CD4-positive, CD25-positive, alpha-beta regulatory T cell (primary cell): ENCODE measurements around the gene F8. TPM values are rescaled to one million over a fixed set of nuclear protein-coding genes. Genes with fewer than 3 reads are reported as not detected.
"Not testable (repeated sequence)": the region's sequence is repeated elsewhere in the genome, so short reads cannot be mapped to it uniquely, and the experiment has no call there.

ENCODE experiments used
- ATAC-seq, 2 donors: fragments of 150-1000 bp; cut with Tn5 transposase; one replicate each; pipeline ENCODE4 v1.10.0; 2021; ENCODE audit warnings: low read depth in 2 of 2, moderate number of reproducible peaks in 2 of 2, moderate library complexity in 1 of 2
- DNase-seq, 3 donors: peaks; one replicate each; pipeline versions ENCODE4 v3.0.0 to v3.0.0-alpha.2; 2012 to 2022; ENCODE audit warnings: mixed read lengths in 1 of 3
- H3K27ac ChIP-seq: one replicate; pipeline ENCODE4 v1.7.0; 2013; ENCODE audit warnings: mild to moderate bottlenecking, low read length; ENCODE audit not compliant: insufficient read depth, poor library complexity, severe bottlenecking
- H3K27me3 ChIP-seq: one replicate; pipeline ENCODE4 v1.7.0; 2013; ENCODE audit warnings: low read length; ENCODE audit not compliant: control insufficient read depth, insufficient read depth
- H3K36me3 ChIP-seq: one replicate; pipeline ENCODE4 v1.7.0; 2013; ENCODE audit warnings: mild to moderate bottlenecking, low read length, moderate library complexity; ENCODE audit not compliant: control insufficient read depth, insufficient read depth
- H3K4me1 ChIP-seq: 2 replicates; pipeline ENCODE4 v1.7.0; 2013; ENCODE audit warnings: mild to moderate bottlenecking, low read length; ENCODE audit not compliant: insufficient read depth, control insufficient read depth, poor library complexity, severe bottlenecking
- H3K4me3 ChIP-seq: one replicate; pipeline ENCODE4 v1.7.0; 2013; ENCODE audit warnings: low read depth, mild to moderate bottlenecking, low read length, moderate library complexity
- H3K9me3 ChIP-seq, 2 experiments: 1 replicate in 1 of 2; 2 replicates in 1 of 2; pipeline ENCODE4 v1.7.0; 2013; ENCODE audit warnings: low read length in 2 of 2, mild to moderate bottlenecking in 1 of 2, moderate library complexity in 1 of 2; ENCODE audit not compliant: control insufficient read depth in 2 of 2
- H3K27ac Mint-ChIP-seq, 3 donors: one replicate each; pipeline ENCODE4 v1.8.0; 2020 to 2022; ENCODE audit warnings: mild to moderate bottlenecking in 3 of 3, mixed read lengths in 3 of 3, moderate library complexity in 2 of 3
- H3K27me3 Mint-ChIP-seq: one replicate; pipeline ENCODE4 v1.8.0; 2022; ENCODE audit warnings: mild to moderate bottlenecking, mixed read lengths
- H3K36me3 Mint-ChIP-seq: one replicate; pipeline ENCODE4 v1.8.0; 2020; ENCODE audit warnings: mixed read lengths
- H3K4me1 Mint-ChIP-seq, 4 donors: one replicate each; pipeline ENCODE4 v1.8.0; 2020 to 2022; ENCODE audit warnings: mixed read lengths in 4 of 4, mild to moderate bottlenecking in 1 of 4
- H3K4me3 Mint-ChIP-seq, 4 donors: one replicate each; pipeline ENCODE4 v1.8.0; 2020 to 2022; ENCODE audit warnings: mild to moderate bottlenecking in 4 of 4, mixed read lengths in 4 of 4, moderate library complexity in 3 of 4
- H3K9me3 Mint-ChIP-seq, 7 donors: one replicate each; pipeline ENCODE4 v1.8.0; 2020 to 2022; ENCODE audit warnings: mixed read lengths in 7 of 7, mild to moderate bottlenecking in 3 of 7, moderate library complexity in 2 of 7
- polyA plus RNA-seq, 4 donors: library from polyadenylated mRNA; unstranded; fragments of 300-500 nt; fragmentation: Illumina TruSeq; gene quantifications; one replicate each; pipeline ENCODE4 v1.2.3, GENCODE V29; 2021
- total RNA-seq: library from RNA; stranded (reverse); gene quantifications from one replicate; pipeline ENCODE4 v1.2.3, GENCODE V29; 2022

The F8 gene
- total and polyA plus RNA-seq, 5 donors from 2014 or later = 0.89 to 7.3 (median 4.3) TPM

DNA sequence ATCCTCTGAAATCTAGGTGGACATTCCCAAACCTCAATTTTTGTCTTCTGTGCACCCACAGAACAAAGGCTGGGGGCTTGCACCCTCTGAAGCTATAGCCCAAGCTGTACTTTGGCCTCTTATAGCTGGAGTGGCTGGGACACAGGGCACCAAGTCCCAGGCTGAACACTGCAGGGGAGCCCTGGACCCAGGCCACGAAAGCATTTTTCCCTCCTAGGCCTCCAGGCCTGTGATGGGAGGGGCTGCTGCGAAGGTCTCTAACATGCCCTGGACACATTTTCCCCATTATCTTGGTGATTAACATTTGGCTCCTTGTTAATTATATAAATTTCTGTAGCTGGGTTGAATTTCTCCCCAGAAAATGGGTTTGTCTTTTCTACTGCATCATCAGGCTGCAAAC, 108.5 kb downstream of the F8 start:
- ATAC-seq (no peak), DNase-seq (no peak)
- Mint-ChIP-seq H3K27me3 (peaks cover 13% of the 10 kb centered on the region), H3K36me3 (no peaks in the 10 kb centered on the region), H3K4me1 (peaks cover 0 to 5% (median 3%) of the 10 kb centered on the region in 4 donors), H3K27ac (no peak overlapping the region), H3K9me3 (peaks cover 0 to 5% (median 0%) of the 10 kb centered on the region in 7 donors), H3K4me3 (no peak overlapping the region)
- H3K4me3 ChIP-seq = no peak overlapping the region
- no peaks in the 10 kb centered on the region for H3K36me3 ChIP-seq
- no peaks in the 10 kb centered on the region for H3K27me3 ChIP-seq
- H3K27ac ChIP-seq = no peak overlapping the region
- no peaks in the 10 kb centered on the region for H3K4me1 ChIP-seq
- no peaks in the 10 kb centered on the region for H3K9me3 ChIP-seq

GRCh38 chrX:154910528-154910927, 112.0 kb downstream of the F8 start:
- not testable (repeated sequence) for DNase-seq, H3K27me3 Mint-ChIP-seq, H3K9me3 ChIP-seq, H3K4me1 Mint-ChIP-seq, ATAC-seq, H3K9me3 Mint-ChIP-seq, H3K4me3 ChIP-seq, H3K36me3 ChIP-seq, H3K4me3 Mint-ChIP-seq, H3K27ac ChIP-seq, H3K4me1 ChIP-seq, H3K27ac Mint-ChIP-seq, H3K36me3 Mint-ChIP-seq, H3K27me3 ChIP-seq

- H3K4me1 ChIP-seq, H3K27me3 ChIP-seq, H3K9me3 Mint-ChIP-seq, H3K4me3 Mint-ChIP-seq, H3K36me3 ChIP-seq, ATAC-seq, DNase-seq, H3K36me3 Mint-ChIP-seq, H3K4me1 Mint-ChIP-seq, H3K27ac Mint-ChIP-seq, H3K4me3 ChIP-seq, H3K27me3 Mint-ChIP-seq, H3K27ac ChIP-seq, H3K9me3 ChIP-seq: not testable (repeated sequence)
These were observed 112.5 kb downstream of the F8 start for GRCh38 chrX:154910048-154910447.

GRCh38 chrX:154908821-154909220, 113.7 kb downstream of the F8 start:
- H3K27me3 Mint-ChIP-seq = peaks cover 12% of the 10 kb centered on the region

DNA sequence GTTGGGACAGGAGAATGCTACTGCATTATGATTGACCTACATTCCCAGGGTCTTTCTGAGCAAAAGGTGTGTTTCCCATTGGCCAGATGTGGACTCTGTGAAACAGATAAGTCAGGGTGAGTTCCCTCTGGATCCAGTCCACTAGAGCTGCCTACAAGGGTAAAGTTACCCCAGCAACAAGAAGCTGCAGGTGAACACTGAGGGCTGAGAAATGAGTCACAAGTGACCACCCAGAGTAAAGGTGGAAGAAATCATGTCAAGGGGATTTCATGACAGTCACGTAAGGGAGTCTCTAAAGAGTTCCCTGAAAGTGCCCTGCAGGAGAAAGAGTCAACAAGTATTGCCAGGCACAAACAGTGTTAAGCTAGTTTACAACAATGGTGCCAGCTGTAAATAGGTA, 120.1 kb downstream of the F8 start:
- no peaks in the 10 kb centered on the region for H3K9me3 ChIP-seq
- Mint-ChIP-seq H3K4me3 (no peak overlapping the region), H3K27ac (no peak overlapping the region), H3K36me3 (no peaks in the 10 kb centered on the region), H3K27me3 (peaks cover 26% of the 10 kb centered on the region), H3K9me3 (no peaks in the 10 kb centered on the region), H3K4me1 (peaks cover 0 to 4% (median 0%) of the 10 kb centered on the region in 4 donors)
- H3K4me3 ChIP-seq = no peak overlapping the region
- no peak for DNase-seq
- H3K4me1 ChIP-seq = no peaks in the 10 kb centered on the region
- no peak for ATAC-seq
- H3K27ac ChIP-seq = no peak overlapping the region
- no peaks in the 10 kb centered on the region for H3K36me3 ChIP-seq
- peaks cover 8% of the 10 kb centered on the region for H3K27me3 ChIP-seq

More at GRCh38 chrX:154908821-154909220, 113.7 kb downstream of the F8 start:
- Histone ChIP-seq H3K4me3 (no peak overlapping the region), H3K27me3 (peaks cover 3% of the 10 kb centered on the region), H3K4me1 (no peaks in the 10 kb centered on the region), H3K9me3 (no peaks in the 10 kb centered on the region), H3K36me3 (no peaks in the 10 kb centered on the region), H3K27ac (no peak overlapping the region)
- DNase-seq (no peak), ATAC-seq (no peak)
- Mint-ChIP-seq H3K4me1 (no peaks in the 10 kb centered on the region), H3K9me3 (peaks cover 0 to 3% (median 0%) of the 10 kb centered on the region in 7 donors), H3K36me3 (no peaks in the 10 kb centered on the region), H3K4me3 (no peak overlapping the region), H3K27ac (no peak overlapping the region)

GRCh38 chrX:154900323-154900722, 122.2 kb downstream of the F8 start:
- H3K27me3 ChIP-seq = peaks cover 8% of the 10 kb centered on the region
- H3K4me1 Mint-ChIP-seq = peaks cover 0 to 4% (median 0%) of the 10 kb centered on the region in 4 donors
- no peak overlapping the region for H3K4me3 ChIP-seq
- no peaks in the 10 kb centered on the region for H3K36me3 ChIP-seq
- DNase-seq (no peak), ATAC-seq (no peak)
- H3K27ac Mint-ChIP-seq = no peak overlapping the region
- no peaks in the 10 kb centered on the region for H3K9me3 ChIP-seq
- no peak overlapping the region for H3K27ac ChIP-seq
- H3K9me3 Mint-ChIP-seq = no peaks in the 10 kb centered on the region
- H3K27me3 Mint-ChIP-seq = peaks cover 26% of the 10 kb centered on the region
- no peaks in the 10 kb centered on the region for H3K4me1 ChIP-seq
- no peaks in the 10 kb centered on the region for H3K36me3 Mint-ChIP-seq
- no peak overlapping the region for H3K4me3 Mint-ChIP-seq

GRCh38 chrX:154892296-154892695, 130.2 kb downstream of the F8 start:
- Mint-ChIP-seq H3K9me3 (peaks cover 0 to 3% (median 0%) of the 10 kb centered on the region in 7 donors), H3K4me3 (no peak overlapping the region), H3K4me1 (peaks cover 0 to 18% (median 15%) of the 10 kb centered on the region in 4 donors), H3K27ac (no peak overlapping the region), H3K27me3 (no peaks in the 10 kb centered on the region), H3K36me3 (no peaks in the 10 kb centered on the region)
- H3K36me3 ChIP-seq = no peaks in the 10 kb centered on the region
- no peaks in the 10 kb centered on the region for H3K27me3 ChIP-seq
- ATAC-seq (no peak), DNase-seq (no peak)
- peaks cover 4% of the 10 kb centered on the region for H3K4me1 ChIP-seq
- no peaks in the 10 kb centered on the region for H3K9me3 ChIP-seq
- H3K27ac ChIP-seq = no peak overlapping the region
- no peak overlapping the region for H3K4me3 ChIP-seq

DNA sequence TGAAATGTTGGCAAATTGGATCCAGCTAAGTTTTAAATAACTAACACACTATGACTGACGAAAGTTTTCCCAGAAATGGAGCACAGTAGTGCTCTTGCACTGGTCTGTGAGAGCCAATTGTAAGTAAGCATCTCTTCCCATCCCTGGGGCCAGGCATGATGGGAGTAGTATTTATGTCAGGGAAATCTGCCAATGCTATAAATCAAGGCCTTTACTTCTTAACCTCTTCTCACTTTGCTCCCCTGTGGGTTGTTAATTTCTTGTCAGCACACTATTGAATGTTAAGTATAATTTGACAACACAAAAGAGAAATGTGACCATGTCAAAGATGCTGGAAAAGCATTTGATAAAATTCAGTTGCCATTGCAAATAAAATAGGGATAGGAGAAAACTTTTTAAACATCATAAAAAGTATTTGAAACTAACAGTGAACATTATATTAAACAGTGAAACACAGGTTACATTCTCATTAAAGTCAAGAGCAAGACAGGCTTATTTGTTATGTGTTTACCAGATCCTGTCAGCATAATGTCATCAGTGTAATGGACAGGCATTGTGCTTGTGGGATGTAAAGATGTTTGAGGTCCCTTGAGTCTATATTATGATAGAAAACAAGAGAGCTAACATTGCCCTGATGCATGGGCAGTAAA, 131.4 kb downstream of the F8 start:
- Mint-ChIP-seq H3K4me3 (peak overlapping the region in 1 of 4 donors; percentile 10), H3K4me1 (peaks cover 0 to 18% (median 15%) of the 10 kb centered on the region in 4 donors), H3K27me3 (no peaks in the 10 kb centered on the region), H3K36me3 (no peaks in the 10 kb centered on the region), H3K27ac (no peak overlapping the region), H3K9me3 (peaks cover 0 to 3% (median 0%) of the 10 kb centered on the region in 7 donors)
- Histone ChIP-seq H3K27ac (no peak overlapping the region), H3K4me1 (peaks cover 4% of the 10 kb centered on the region), H3K9me3 (no peaks in the 10 kb centered on the region), H3K36me3 (no peaks in the 10 kb centered on the region), H3K27me3 (no peaks in the 10 kb centered on the region), H3K4me3 (no peak overlapping the region)
- ATAC-seq (no peak), DNase-seq (no peak)
